Measurements from ENCODE around the gene CATSPERE.
"Not testable (repeated sequence)": the region's sequence is repeated elsewhere in the genome, so short reads cannot be mapped to it uniquely, and the experiment has no call there.

Gene CATSPERE

DNA sequence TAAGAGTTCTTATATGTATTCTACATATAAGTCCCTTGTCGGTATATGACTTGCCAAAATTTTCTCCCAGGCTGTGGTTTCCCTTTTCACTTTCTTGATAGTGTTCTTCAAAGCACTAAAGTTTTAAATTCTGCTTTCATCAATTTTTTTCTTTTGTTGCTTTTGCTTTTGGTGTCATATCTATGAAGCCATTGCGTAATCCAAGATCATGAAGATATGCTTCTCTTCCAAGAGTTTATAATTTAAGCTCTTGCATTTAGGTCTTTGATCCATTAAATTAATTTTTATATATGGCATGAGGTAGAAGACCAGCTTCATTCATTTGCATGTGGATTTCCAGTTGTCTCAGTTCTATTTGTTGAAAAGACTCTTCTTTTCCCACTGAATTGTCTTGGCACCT, 214.1 kb downstream of the CATSPERE start:
- intact Hi-C loops (cut with DNase I), result no loop called here

GRCh38 chr1:244678697-244679096, 217.6 kb downstream of the CATSPERE start:
- DNase-seq, result no peak
- intact Hi-C loops (cut with DNase I), result no loop called here

More for the DNA sequence above, 214.1 kb downstream of the CATSPERE start:
- no peak for DNase-seq

DNA sequence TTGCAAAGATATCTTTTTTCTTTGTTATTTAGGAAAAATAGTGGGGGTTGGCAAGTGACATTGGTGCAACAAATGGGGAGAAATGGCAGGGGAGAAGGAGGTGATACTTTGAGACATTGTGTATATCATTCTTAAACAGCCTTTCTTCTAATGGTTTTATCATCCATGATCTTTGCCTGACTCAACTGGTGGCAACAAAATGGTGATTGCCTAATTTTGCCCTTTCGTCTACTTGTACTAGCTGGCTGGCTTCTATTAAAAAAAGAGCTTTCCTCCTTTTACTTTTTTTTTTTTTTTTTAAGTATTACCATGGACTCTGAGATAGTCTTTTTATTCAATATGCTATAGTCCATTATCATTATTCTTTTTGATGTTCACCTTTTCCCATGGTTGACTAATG, 219.6 kb downstream of the CATSPERE start:
- no peak for DNase-seq
- intact Hi-C loops (cut with DNase I), result no loop called here

DNA sequence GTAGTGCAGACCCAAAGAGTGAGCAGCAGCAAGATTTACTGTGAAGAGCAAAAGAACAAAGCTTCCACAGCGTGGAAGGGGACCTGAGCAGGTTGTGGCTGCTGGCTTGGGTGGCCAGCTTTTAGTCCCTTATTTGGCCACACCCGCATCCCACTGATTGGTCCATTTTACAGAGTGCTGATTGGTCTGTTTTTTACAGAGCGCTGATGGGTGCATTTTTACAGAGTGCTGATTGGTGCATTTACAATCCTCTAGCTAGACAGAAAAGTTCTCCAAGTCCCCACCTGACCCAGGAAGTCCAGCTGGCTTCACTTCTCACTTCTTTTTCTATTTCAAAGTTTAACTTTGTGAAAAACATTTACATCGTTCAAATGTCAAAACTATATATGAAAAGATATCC, 221.0 kb downstream of the CATSPERE start:
- DNase-seq; intact Hi-C loops (cut with DNase I): not testable (repeated sequence)
